GM18907 (cell line): ENCODE measurements around the gene ILKAP.

Experiments used
- ATAC-seq: cut with Tn5 transposase; IDR thresholded peaks from one replicate; pipeline ENCODE4 v1.9.1; 2021; ENCODE audit warnings: mild to moderate bottlenecking, moderate library complexity; ENCODE audit not compliant: unreplicated experiment

ILKAP gene

DNA sequence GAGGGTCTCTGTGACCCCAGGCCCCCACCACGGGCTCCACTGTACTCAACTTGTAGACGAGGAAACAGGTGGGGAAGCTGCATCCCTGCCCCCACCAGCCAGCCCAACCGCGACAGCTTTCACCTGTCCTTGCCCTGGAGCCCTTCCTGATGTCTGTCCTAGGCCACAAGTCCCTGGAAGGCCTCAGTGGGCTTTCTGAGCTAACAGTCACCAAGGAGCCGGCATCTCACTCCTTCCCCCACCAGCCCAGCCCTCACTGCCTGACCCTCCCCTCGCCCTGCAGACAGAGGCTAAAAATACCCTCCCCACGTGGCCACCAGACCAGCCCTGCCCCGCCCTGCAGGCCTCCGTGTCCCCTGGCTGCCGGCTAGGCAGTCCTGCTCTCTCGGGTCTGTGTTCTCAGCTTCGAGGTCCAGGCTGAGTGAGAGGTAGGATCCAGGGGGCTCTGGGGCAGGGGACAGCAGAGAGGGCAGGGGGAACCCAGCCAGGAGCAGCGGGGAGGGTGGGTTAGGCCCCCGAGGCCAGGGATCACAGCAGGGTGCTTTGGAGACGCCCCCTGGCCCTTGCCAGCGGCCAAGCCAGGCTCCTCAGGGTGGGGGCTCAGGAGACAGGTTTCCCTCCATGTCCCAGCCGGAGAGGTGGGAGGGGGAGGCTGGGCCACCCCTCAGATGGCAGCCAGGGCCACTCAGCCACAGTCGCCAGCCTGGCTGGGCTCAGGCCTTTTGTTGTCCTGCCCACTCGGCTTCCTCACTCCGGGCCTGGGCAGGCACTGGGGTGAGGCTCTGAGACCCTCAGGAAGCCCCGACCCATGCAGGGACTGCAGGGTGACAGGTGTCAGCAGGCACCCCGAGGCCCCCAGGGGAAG lies 64.9 kb downstream of the ILKAP start, which contains the start of gene KLHL30:
TSS of gene KLHL30 (plus strand) at position 338 of the 865 bp plus-strand sequence. CDS start 2,087 bp downstream, outside the sequence.
- no peak for ATAC-seq

GRCh38 chr2:238137885-238138284 lies 65.6 kb downstream of the ILKAP start:
- no peak for ATAC-seq

- no peak for ATAC-seq
These were observed 66.5 kb downstream of the ILKAP start for GRCh38 chr2:238136820-238137537.

DNA sequence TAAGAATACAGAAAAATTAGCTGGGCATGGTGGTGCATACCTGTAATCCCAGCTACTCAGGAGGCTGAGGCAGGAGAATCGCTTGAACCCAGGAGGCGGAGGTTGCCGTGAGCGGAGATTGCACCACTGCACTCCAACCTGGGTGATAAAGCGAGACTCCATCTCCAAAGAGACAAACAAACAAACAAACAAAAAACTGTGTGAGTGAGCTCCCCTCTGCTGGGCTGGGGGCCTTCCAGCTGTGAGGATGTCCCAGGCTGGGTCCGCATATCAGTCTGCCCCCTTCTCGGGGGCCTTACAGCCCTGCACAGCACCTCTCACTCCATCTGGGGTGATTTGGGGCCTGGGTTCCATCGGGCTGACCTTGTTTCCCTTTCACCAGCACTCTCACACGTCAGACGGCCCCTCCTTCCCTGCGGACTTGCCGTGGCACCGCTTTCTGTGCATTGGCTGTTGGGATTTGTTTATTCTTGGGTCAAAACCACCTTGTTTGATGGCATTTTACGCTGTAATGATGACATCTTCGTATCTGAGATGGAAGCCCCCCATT lies 67.8 kb downstream of the ILKAP start:
- ATAC-seq: no peak

- ATAC-seq: no peak
These were observed 69.1 kb downstream of the ILKAP start for GRCh38 chr2:238134393-238134785.

DNA sequence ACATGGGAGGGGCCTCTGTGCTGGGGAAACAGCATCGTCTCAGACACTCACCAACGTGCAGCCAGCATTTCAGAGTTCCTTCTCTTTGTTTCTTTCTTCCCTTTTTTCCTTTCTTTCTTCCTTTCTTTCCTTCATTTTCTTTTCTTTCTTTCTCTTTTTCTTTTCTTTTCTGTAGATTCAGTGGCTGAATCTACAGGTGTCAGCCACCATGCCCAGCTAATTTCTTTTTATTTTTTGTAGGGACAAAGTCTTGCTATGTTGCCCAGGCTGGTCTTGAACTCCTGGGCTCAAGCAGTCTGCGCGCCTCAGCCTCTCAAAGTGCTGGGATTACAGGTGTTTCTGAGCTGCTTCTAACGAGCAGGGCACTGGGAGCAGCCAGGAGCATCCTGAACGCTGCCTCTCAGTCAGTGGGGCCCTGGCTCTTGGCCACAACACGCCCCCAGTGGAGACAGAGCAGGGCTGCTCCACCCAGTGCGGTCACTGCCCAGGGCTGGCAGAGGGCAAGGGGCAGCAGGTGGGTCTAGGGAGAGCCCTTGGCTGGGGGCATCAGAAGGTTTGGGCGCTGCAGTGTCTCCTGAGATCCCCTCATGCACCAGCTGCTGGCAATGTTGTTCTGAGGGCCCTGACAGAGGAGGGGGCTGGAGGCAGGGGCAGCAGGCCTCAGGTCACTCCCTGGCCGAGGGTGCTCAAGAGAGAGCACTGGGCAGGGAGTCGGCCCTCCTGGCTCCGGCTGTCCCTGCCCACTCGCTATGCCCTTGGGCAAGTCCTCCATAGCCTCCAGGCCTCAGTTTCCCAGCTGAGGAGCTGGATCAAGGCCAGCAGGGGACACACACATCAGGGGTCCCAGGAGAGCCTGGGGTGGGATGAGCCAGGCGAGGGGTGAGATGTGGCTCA lies 69.7 kb downstream of the ILKAP start:
- ATAC-seq: no peak

GRCh38 chr2:238132463-238133450 lies 70.7 kb downstream of the ILKAP start:
- ATAC-seq: no peak

DNA sequence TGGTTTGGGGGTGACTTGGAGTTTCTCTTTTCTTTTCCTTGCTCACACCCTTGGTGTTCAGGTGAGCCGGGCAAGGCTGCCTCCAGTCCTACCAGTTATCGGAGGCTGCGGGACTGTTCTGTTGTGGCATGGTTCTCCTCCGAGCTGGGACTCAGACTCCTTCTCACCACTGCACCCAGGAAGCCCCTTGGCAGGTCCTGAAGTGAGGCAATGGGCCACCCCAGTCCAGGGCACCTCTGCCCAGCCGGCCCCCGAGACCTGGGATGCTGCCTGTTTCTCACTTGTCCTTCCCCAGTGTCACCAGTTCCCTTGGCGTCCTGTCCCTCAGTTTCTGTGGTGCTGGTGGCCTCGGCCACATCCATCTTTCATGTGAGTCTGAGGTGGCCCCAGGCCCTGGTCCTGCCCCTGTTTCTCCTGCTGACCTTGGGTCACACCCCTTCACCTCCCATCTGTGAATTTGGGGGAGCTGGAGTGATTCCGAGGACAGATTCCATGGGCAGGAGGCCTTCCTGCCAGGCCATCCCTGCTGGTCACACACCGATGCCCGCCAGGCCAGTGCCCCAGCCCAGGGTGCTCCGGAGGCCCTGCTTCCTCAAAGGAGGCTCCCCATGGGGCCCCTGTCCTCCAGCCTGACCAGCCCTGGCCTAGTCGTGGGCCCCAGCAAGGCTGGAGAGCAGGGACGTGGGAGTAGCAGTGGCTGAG lies 71.6 kb downstream of the ILKAP start:
- no peak for ATAC-seq

DNA sequence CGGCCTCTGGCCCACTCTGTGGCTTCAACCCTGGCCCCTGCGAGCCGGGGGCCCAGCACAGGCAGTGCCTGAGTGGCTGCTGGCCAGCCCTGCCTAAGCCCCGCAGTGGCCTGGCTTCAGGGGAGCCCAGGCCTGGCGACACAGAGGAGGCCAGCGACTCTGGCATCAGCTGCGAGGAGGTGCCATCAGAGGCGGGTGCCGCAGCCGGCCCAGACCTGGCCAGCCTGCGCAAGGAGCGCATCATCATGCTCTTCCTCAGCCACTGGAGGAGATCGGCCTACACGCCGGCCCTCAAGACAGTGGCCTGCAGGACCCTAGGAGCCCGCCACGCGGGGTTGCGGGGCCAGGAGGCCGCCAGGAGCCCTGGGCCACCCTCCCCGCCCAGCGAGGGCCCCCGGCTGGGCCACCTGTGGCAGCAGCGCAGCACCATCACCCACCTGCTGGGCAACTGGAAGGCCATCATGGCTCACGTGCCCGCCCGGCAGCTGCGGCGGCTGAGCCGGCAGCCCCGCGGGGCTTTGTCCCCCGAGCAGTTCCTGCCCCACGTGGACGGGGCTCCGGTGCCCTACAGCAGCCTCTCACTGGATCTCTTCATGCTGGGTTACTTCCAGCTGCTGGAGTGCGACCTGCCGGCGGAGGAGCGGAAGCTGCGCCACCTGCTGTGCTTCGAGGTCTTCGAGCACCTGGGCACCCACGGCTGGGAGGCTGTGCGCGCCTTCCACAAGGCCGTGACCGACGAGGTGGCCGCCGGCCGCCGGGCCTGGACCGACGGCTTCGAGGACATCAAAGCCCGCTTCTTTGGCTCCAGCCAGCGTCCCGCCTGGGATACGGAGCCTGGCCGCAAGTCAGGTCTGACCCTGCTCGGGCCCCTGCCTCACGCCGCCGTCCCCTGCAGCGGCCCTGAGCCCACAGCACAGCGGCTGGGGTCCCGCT lies 72.5 kb downstream of the ILKAP start:
- no peak for ATAC-seq

DNA sequence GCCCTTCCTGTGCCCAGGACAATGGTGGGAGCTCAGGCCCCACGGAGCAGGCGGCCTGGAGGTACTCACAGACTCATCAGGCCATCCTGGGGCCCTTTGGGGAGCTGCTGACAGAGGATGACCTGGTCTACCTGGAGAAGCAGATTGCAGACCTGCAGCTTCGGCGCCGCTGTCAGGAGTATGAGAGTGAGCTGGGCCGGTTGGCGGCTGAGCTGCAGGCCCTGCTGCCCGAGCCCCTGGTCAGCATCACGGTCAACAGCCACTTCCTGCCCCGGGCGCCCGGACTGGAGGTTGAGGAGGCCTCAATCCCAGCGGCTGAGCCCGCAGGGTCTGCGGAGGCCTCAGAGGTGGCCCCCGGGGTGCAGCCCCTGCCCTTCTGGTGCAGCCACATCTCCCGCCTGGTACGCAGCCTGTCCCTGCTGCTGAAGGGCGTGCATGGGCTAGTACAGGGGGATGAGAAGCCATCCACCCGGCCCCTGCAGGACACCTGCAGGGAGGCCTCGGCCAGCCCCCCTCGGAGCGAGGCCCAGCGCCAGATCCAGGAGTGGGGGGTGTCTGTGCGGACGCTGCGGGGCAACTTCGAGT lies 73.3 kb downstream of the ILKAP start:
- ATAC-seq: no peak

- ATAC-seq: no peak
These were observed 74.1 kb downstream of the ILKAP start for GRCh38 chr2:238129166-238130010.

- ATAC-seq: no peak
These were observed 74.9 kb downstream of the ILKAP start for GRCh38 chr2:238128534-238129001.

GRCh38 chr2:238128061-238128440 lies 75.4 kb downstream of the ILKAP start:
- no peak for ATAC-seq

- no peak for ATAC-seq
These were observed 76.1 kb downstream of the ILKAP start for GRCh38 chr2:238127165-238128060.

DNA sequence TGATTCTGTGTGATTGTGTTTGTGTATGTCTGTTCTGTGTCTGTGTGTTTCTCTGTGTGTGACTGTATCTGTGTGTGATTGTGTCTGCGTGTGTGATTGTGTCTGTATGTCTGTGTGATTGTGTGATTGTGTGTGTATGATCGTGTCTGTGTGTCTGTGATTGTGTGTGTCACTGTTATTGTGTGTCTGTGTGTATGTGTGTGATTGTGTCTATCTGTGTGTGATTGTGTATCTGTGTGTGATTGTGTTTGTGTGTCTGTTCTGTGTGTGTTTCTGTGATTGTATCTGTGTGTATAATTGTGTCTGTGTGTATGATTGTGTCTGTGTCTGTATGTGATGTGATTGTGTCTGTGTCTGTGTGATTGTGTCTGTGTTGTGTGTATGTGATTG lies 76.7 kb downstream of the ILKAP start:
- ATAC-seq: no peak

DNA sequence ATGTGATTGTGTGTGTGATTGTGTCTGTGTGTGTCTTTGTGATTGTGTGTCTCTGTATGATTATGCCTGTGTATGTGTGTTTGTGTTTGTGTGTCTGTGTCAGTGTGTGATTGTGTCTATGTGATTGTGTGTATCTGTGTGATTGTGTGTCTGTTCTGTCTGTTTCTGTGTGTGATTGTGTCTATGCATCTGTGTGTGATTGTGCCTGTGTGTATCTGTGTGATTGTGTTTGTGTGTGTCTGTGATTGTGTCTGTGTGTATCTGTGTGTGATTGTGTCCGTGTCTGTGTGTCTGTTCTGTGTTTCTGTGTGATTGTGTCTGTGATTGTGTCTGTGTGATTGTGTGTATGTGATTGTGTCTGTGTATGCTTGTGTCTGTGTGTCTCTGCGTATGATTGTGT lies 77.2 kb downstream of the ILKAP start:
- no peak for ATAC-seq
